ENCODE measurements around the gene TACR1.
"Not testable (repeated sequence)": the region's sequence is repeated elsewhere in the genome, so short reads cannot be mapped to it uniquely, and the experiment has no call there.

TACR1 gene

DNA sequence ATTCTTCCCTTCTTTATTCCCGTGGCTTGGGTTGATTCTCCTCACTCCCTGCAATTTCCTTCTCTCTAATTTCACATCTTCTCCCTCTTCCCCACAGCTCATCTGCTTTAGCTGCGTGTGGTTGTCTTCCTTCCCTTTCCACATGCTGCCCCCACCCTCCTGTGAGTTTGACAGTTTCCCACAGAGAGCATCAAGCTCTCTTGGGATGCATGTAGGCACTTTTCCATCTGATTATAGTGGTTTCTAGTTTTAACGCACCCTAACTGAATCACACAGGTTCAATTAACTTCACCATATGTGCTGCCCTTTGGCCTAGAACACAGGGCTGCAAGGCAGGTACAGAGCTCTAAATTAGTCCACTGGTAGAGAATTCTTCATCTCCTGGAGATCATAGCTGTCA, 110.5 kb downstream of the TACR1 start:
- DNase-seq (ENCODE audit: low read depth in 2 of 2): no peak

DNA sequence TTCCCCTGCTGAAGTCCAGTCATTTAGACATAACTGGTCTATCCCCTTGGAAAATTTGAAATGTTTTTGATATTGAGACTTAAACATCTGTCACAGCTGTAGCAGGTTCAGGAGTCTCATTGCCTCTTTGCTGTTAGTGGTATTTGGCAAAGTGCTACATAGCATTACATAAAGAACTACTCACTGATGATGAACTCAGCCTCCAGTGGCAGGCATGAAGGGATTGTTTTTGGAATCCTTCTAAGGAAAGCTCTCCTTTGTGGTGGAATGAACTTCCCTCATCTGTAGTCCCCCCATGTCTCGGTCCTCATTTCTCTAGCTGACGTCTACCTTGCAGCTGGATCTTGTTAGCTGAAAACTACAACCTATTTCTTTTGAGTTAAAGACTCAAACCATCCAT, 111.6 kb downstream of the TACR1 start:
- DNase-seq (ENCODE audit: low read depth in 2 of 2): peak in 1 of 2 experiments; percentile 7

DNA sequence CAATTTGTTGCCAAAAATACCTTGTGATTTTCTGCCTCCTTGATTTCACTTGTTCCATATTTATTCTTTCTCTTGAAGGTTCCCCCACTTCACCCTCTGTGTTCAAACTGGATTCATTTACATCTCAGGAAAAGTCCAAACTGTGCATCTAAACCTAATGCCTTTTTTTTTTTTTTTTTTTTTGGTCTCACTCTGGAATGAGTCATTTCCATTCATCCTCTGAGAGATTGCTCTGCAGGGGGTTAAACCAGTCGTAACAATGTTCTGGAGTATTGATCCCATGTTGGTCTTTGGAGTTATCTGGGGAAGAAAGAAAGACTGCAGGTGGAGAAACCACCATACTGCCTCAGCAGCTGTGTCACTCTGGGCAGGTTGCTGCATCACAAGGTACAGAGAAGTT, 119.7 kb downstream of the TACR1 start:
- DNase-seq (ENCODE audit: low read depth in 2 of 2): no peak

DNA sequence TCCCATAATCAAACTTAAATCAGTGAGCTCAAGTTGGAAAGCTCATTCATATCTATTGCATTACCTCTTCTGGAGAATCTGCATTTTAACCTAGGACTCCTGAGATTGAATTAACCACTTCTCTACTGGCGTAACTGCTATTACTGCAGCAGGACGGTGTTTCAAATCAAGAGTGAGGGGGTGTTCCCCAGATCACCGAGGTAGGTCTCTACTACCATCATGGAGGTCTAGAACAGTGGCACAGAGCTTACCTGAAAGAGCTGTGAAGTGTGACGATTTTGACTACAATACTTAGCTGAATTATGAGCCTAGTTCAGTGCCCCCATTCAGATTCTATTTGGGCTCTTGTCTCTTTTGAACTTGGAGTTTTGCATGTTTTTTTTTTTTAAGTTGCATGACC, 121.4 kb downstream of the TACR1 start:
- no peak for DNase-seq (ENCODE audit: low read depth in 2 of 2)

DNA sequence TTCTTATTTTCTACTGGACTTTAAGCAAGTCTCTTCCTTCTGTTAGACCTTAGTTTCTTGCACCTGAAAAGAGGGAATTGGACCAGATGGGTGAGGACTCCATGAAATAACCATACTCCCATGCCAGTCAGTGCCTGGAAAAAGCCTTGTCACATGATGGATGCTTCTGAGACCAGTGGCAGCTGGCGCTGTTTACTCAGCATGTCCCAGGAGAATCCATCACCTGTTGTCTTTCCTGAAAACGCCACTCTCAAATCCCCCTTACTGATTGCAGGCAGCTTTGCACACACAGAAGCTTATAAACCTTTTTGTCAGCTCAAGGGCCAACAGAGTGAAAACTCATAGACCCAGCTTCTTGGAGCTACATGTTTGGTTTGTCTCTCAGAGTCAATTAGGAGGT, 123.2 kb downstream of the TACR1 start:
- DNase-seq (ENCODE audit: low read depth in 2 of 2): no peak

DNA sequence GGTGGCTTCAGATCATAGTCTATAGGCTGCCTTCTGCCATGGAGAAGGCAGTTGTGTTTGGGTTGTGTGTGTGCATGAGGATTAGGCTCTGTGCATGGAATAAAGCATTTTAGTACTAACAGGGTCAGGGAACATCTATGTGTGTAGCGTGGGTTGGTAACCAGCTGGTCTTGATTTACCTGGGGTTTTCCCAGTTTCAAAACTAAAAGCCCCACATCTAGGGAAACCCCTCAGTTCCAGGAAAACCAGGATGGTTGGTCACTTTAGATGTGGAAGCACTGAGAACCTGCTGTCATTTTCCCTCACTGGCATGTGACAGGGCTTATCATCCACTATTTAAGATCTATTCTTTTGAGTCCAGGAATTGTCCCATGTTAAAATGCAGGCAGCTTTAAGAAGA, 124.6 kb downstream of the TACR1 start:
- DNase-seq (ENCODE audit: low read depth in 2 of 2): no peak

DNA sequence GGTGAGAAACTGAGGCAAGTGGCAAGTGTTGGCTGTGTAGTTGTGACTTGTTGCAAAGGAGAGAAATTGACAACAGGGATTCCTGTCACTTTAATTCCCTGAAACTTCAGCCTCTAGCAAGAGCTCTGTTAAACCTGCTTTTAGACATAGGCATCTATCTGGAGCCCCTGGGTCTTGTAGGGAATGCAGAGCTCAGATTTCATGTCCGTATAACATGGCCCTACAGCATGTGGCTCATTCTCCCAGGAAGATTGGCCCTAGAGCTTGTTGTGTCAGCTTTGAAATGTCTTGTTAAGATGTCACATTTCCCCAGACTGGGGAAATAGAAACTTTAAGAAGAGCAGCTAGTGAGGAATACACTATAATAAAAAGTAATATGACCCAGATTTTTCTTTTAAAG, 125.1 kb downstream of the TACR1 start:
- DNase-seq (ENCODE audit: low read depth in 2 of 2): no peak

DNA sequence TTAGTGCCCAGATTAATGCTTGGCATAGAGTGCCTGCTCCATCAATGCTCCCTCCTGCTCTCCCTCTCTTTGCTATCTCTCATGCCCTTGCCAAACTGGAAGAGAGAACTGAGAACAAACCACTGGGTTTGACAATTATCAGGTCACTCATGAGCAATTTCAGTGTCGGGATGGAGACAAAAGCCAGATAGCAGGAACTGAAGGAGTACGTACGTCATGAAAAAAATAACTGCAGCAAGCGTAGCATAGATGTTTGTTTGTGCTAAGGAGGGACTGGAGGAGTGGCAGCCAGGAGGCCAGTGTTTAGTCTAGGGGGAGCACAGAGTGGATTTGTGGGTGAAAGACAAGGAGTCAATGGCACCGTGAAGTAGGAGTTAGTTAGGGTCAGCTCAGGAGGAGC, 127.6 kb downstream of the TACR1 start:
- no peak for DNase-seq (ENCODE audit: low read depth in 2 of 2)

DNA sequence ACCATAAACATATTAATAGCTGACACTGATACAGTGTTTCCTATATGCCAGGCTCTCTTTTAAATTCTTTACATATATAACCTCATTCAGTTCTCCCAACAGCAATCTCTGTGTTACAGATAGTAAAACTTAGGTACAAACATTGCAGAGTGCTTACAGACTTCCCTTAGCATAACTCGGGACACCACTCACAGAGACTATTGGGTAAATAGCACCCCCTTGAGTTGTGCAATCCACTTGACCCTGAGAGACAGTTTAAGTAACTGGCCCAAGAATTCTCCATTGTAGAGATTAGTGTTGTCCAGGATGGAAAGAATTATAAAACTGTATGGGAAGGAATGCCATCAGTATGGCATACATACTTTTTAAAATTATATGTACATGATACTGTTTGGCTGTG, 130.8 kb downstream of the TACR1 start:
- no peak for DNase-seq (ENCODE audit: low read depth in 2 of 2)

DNA sequence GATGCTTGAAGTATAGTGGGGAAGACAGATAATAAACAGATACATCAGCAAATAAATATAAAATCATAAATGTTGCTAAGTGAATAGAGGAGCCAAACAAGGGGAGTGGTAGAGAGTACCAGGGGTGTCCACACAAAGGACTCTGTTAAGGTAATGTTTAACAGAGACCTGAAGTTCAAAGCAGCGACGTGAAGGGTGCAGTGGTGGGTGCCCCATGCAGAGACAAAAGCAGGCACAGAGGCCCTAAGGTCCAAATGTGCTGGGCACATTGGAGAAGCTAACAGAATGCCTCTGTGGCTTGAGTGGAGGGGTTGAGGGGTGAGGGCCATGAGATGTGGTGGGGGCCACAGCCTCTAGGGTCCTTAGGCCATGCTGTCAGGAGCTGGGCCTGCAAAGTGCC, 131.8 kb downstream of the TACR1 start:
- no peak for DNase-seq (ENCODE audit: low read depth in 2 of 2)

DNA sequence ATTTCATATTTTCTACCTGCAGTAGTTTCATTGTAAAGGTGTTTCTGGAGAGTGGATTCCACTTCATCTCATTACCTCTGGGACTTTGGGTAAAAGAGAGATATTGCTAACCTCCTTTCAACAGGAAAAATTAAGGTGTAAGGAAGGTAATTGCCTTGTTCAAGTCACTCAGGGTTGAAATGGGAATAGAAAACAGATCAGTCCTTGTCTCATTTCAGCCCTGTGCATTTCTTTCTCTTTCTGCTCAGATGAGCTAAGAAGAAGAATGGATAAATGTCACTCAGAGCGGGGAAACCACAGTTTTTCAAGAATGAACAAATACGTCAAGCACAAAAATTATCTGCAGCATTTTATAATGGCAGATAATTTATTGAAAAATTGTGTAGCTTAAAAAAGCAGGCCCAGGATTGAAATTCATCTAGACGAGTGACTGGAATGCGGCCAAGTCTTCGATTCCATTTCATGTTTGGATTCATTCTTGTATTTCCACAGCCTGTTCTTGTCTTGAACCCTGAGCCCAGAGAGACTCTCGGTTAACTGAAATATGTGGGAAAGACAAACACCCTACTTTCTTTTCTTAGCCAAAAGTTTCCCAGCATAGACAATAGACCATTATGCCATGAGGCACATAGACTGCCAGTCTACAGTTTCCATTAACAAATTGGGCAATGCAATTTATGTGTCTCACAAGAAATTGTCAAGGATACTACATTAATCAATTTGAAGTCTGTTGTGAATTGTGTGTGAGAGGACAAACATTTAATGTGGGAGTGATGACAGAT, 133.0 kb downstream of the TACR1 start:
- no peak for DNase-seq (ENCODE audit: low read depth in 2 of 2)

DNA sequence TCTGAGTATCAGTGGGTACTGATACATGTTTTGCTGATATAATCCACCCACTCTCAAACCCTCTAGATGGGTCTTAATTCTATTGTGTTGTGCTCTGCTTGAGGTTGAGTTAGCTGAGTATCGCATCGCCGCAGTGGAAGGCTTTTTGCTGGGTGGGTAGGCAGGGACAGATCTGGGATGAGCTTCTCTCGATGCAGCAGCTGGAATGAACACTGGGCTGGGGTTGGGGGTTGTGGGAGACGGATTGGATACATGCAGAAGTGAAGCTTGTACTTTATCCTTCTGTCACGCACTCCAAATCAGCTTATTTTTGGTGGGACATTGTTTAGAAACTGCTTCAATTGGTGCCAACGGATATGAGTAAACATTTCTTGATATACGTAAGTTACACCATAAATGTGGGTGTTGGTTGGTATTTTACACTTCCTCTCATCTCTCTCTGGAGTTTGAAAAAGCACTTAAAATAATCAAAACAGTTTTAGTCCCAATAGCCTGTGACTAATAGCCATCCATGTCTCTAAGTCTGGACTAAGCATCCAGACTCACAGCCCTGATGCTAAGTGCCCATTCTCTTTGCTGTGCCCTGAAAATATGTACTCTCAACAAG, 133.8 kb downstream of the TACR1 start:
- no peak for DNase-seq (ENCODE audit: low read depth in 2 of 2)

DNA sequence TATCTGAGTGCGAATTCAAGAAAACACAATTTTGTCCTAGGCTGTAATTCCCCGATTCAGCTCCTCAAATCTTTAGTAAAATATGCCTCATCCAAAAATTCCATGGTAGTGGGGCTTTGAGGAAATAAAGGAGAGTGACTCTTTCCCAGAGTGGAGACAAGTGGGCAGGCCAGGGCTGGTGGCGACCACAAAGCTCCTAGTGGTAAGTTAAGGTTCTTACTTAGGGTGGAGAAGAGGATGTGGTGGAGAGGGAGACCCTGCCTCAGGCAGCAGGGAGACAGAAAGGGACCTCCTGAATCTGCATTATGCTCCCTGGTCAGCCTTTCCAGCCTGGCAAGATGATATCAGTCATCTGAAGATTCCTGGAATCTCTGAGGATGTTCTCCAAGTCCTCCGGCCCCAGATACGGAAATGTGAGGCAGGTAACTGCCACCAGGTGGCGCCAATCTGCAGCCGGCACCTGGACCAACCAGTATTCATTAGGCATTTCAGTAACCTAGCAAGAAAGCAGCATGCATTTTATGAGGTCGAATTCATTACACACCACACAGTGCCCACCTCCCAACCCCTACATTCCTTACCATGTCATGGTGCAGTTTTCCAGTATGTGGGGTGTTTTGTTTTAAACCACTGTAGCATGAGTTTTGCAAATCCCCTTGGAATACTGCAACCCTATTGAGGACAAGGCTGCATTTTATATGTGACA, 134.5 kb downstream of the TACR1 start:
- DNase-seq (ENCODE audit: low read depth in 2 of 2): no peak

DNA sequence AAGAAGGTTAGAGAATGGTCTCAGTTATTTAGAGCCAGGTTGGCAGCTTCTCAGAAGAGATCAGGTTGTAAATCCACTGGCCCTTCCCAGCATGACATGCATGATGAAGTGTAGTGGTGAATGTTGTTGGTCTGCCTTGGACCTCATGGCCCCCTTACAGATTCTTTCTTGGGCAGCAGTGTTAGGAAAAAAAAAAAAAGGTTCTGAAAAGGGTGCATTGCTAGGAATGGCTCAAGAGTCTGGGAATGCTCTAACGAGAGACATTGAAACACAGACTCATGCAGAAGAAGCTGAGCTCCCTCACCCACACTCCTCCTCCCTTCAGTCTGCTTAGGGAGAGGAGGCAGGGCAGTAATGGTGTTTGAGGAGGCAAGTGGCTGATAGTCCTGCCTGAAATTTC, 135.4 kb downstream of the TACR1 start:
- DNase-seq (ENCODE audit: low read depth in 2 of 2): no peak

DNA sequence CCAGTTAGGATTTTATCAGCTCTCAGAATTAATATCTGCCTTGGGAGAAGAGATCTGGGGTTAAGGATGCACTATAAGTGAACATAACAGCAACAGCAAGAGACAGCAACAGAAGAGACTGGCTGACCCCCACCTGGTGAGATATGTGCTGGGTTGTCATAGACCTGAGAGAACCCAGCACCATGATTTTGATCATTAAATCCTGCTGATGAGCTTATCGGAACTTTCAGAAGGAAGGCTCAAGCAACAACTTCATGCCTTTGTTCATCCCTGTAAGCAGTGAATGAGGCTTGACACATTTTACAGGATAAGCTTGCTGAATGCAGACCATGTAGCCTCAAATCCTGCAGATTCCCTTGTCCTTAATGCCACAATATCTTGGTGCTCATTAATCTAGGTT, 140.9 kb downstream of the TACR1 start:
- DNase-seq (ENCODE audit: low read depth in 2 of 2): no peak

DNA sequence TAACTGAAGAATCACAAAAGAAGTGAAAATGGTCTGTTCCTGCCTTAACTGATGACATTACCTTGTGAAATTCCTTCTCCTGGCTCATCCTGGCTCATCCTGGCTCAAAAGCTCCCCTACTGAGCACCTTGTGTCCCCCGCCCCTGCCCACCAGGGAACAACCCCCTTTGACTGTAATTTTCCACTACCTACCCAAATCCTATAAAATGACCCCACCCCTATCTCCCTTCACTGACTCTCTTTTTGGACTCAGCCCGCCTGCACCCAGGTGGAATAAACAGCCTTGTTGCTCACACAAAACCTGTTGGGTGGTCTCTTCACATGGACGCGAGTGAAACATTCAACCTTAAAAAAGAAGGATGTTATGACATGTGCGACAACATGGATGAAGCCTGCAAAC, 142.2 kb downstream of the TACR1 start:
- not testable (repeated sequence) for DNase-seq (ENCODE audit: low read depth in 2 of 2)

DNA sequence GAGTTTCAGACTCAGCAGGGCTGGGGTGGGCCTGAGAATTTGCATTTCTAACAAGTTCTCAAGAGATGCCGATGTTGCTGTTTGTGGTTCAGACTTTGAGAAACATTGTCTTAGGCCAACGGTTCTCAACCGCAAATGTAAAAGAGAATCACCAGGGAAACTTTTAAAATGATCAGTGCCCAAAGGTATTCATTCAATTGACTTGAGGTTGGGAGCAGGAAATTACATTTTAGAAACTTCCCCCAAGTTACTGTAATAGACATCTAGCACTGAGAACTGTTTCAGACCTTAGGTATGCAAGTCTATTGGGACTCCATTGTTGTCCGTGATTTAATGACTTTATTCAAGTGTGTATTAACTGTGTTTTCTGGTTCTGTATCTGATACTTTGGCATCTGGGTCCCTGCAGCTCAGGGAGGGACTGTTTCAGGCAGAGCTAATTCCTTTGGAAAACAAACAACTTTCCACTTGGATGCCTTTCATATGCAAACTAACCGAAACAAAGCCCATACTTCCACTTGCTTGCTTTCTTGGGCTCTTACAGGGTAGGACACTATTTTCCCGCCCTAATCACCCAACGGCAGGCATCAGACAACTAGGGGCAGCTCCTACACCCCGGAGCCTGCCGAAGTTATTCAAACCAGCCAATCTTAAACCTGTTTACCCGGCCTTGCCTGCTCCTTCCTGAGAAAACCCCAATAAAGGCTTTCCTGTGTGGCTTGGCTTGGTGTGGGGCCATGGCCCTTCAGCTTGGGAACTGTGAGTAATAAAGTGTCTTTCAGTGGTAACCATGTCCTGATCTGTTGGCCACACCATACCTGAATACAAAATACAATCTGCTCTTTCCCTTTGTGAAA, 143.3 kb downstream of the TACR1 start:
- DNase-seq (ENCODE audit: low read depth in 2 of 2): peak; percentile 32 to 35

DNA sequence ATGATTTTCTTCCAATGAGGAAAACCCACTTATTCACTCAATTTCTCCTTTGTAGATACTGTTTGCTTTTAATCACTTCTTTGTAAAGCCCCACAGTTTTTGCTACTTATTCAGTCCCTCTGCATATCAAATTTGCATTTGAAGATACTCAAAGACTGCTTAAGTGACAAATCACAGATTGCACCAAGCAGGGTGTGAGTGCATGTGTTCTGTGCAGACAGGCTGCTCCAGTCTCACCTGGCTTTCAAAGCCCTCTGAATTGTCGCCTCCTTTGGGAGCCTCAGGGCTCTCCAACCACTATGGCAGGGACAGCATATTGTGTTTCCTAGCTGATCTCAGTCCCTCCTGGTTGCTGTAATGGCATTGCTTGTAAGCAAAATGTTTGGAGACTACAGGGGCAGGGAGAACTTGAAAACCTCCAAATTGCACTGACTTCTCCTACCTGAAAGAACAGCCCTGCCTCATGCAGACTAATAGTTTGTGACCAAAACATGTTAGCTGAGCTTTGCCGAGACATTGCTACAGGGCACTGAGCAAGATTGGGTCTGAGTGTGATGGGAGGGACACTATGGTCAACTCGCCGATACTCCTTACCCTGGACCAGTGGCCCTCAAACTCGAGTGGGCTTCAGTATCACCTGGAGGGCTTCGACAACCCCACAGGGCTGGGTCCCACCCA, 144.0 kb downstream of the TACR1 start:
- DNase-seq (ENCODE audit: low read depth in 2 of 2): no peak

DNA sequence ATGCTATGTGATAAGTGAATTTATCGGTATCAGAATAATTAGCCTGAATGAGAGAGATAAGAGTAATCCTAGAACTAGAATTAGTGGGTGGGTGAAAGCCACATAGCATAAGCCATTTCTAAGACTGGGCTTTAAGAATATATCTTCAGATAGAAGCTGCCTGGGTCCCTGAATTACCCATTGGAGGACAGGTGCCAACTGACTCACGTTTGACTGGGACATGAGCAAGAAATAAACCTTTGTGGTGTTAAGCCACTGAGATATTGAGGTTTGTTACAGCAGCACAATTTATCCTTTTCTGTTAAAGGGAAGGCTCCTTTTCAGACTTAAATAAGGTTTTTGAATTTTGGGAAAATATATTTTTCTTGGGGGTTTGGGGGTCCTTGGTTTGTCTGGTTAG, 145.0 kb downstream of the TACR1 start:
- DNase-seq (ENCODE audit: low read depth in 2 of 2): no peak

DNA sequence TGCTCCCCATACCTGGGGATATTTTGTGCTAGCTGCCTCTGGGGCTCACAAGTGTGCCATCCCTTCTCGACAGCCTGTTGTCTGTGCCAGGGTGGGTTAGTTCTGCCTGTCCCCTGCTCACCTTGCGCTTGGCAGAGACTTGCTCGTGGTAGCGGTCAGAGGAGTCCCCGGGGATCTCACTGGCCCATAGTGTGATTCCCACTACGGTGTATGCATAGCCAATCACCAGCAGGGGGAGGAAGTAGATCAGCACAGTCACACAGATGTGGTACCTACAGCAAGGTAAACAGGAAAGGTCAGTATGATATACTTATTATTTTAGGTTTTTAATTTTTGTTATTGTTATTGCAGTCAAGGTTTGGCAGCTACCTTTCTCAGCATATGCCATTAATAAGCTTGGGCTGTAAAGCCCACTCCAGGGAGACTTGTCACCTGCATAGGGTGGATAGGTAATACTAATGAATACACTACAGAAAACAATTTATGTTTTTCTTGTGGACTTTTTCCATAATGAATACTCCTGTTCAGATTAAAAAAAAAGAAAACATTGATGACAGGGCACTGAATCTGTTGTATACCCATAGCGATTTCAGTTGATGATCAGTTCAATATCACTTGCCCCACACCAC, 145.7 kb downstream of the TACR1 start:
- DNase-seq (ENCODE audit: low read depth in 2 of 2): no peak

DNA sequence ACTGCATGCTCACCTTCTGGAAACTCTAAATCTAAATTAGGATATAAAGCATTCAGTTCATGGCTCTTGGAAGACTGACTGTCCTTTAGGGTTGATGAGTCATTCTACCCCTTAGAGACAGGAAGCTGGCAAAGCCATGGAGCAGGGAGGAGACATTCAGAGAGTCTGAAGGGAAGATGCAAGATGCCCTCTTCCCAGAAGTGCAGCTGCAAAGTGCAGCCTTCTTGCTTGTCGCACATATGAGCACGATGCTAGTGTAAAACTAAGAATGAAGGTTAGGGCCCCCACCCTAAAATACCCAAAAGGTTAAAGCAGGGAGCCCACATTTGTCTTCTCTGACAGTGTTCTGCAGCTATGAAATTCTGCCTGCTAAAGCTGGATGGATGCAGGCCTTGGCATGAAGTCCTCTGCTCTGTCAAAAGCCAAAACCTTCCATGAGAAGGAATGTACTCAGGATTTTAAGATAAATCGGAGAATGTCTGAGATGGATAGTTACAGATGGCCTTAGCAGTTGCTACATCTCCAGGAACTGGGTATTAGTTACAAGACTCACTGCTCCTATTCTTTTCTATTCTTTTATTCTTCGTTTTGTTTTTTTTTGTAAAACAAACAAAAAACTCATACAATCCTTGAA, 151.2 kb downstream of the TACR1 start:
- peak; percentile 21 to 36 for DNase-seq (ENCODE audit: low read depth in 2 of 2)
